ENCODE results near the gene AK9.

The AK9 gene

DNA sequence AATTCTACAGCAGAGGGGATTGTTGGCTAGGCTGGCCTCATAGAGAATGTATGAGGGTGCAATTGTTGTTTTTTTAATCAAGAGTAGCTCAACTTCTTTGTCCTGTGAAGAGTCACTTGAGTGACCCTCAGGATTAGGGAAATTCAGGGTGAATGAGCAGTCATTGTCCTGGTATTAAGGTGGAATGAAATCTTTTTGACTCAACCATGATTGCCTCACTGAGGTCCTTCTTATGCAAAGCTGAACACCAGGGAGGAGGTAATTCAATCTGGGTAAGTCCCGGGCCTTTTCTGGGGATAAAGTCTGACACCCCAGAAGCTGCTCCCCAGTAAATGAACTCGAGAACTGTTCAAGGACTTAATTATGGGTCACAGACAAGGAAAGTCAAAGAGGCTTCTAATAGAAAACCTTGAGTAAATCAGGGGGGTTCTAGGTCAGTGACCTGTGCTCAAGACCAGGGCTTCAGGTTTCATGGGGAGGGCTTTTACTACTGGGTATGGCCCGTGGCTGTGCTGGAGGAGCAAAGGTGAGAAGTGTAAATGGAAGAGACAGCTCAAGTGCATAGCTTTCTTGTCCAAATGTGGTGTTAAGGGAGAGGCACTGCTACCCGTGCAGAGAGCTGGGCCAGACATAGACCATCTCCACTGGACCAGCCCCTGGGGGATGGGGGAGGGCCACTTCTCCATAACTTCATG, 182.7 kb downstream of the AK9 start:
- no peak overlapping the region for H3K4me3 ChIP-seq (ENCODE audit: low read depth, low read length)
- no peak for DNase-seq (ENCODE audit: low read depth)
- TF ChIP-seq, protein P1, sequence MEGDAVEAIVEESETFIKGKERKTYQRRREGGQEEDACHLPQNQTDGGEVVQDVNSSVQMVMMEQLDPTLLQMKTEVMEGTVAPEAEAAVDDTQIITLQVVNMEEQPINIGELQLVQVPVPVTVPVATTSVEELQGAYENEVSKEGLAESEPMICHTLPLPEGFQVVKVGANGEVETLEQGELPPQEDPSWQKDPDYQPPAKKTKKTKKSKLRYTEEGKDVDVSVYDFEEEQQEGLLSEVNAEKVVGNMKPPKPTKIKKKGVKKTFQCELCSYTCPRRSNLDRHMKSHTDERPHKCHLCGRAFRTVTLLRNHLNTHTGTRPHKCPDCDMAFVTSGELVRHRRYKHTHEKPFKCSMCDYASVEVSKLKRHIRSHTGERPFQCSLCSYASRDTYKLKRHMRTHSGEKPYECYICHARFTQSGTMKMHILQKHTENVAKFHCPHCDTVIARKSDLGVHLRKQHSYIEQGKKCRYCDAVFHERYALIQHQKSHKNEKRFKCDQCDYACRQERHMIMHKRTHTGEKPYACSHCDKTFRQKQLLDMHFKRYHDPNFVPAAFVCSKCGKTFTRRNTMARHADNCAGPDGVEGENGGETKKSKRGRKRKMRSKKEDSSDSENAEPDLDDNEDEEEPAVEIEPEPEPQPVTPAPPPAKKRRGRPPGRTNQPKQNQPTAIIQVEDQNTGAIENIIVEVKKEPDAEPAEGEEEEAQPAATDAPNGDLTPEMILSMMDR (IDR thresholded peaks at IDR 0.05; ENCODE audit: insufficient read depth, low read depth, low read length, missing control alignments) = no peak

DNA sequence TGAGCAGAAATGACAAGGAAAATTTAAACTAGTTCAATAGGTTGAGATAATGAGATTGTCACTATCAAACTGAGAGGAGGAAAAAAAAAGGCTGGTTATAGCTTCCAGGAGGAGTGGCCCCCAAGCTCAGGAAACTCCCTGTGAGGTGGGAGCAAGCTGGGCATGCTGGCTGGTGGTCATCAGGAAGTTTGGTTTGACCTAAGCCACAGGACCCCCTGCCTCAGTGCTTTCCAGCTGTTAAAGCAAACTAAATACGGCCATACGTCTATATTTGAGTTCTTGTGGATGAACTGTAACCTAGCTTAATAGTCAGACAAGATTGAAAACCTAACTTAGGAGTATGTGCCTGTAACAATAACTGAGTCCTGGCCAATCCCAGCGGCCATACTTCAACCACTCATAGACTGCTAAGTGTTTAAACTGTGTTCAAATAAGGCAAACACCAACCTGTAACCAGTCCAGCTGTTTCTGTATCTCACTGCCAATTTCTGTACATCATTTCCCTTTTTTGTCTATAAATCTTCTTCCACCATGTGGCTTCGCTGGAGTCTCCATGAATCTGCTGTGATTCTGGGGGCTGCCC, 183.4 kb downstream of the AK9 start:
- DNase-seq (ENCODE audit: low read depth) = no peak
- TF ChIP-seq, protein P1 (IDR thresholded peaks at IDR 0.05; ENCODE audit: insufficient read depth, low read depth, low read length, missing control alignments) = no peak
- H3K4me3 ChIP-seq (ENCODE audit: low read depth, low read length) = no peak overlapping the region

DNA sequence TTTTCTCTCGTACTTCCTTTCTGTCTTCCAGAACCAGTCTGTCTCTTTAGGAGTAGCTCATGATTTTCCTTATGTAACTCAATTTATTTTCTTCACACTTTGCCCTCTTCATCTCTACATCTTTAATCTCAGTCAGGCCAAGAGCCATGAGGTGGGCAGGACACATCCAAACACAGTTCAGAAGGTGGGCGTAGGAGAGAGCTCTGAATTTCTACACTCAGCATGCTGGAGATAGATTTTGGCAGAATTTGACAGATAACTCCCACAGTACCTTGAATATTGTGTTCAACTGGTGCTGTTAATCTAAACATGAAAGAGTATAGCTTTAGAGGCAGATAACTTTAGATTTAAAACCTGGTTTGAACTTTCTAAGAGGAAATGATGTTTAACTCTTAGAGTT, 184.2 kb downstream of the AK9 start:
- TF ChIP-seq, protein P1 (IDR thresholded peaks at IDR 0.05; ENCODE audit: insufficient read depth, low read depth, low read length, missing control alignments) = no peak
- no peak for DNase-seq (ENCODE audit: low read depth)
- no peak overlapping the region for H3K4me3 ChIP-seq (ENCODE audit: low read depth, low read length)

DNA sequence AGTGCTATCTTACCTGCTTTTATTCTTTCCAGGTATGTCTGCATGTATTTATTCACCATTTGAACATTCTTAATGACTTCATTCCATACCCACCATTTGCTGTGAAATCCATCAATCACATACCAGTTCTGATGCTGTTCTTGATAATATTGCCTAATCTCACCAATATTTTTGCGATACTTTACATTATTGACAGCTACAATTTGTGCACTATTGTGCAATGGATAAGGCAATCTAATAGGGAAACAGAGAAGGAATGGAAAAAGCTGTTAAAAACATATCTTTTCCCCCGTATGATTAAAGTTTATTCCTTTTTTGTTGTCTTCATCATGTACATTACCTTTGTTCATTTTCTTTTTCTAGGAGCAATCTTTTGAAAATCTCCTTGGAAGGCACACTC, 184.7 kb downstream of the AK9 start:
- TF ChIP-seq, protein P1 (IDR thresholded peaks at IDR 0.05; ENCODE audit: insufficient read depth, low read depth, low read length, missing control alignments) = no peak
- H3K4me3 ChIP-seq (ENCODE audit: low read depth, low read length) = no peak overlapping the region
- DNase-seq (ENCODE audit: low read depth) = no peak

DNA sequence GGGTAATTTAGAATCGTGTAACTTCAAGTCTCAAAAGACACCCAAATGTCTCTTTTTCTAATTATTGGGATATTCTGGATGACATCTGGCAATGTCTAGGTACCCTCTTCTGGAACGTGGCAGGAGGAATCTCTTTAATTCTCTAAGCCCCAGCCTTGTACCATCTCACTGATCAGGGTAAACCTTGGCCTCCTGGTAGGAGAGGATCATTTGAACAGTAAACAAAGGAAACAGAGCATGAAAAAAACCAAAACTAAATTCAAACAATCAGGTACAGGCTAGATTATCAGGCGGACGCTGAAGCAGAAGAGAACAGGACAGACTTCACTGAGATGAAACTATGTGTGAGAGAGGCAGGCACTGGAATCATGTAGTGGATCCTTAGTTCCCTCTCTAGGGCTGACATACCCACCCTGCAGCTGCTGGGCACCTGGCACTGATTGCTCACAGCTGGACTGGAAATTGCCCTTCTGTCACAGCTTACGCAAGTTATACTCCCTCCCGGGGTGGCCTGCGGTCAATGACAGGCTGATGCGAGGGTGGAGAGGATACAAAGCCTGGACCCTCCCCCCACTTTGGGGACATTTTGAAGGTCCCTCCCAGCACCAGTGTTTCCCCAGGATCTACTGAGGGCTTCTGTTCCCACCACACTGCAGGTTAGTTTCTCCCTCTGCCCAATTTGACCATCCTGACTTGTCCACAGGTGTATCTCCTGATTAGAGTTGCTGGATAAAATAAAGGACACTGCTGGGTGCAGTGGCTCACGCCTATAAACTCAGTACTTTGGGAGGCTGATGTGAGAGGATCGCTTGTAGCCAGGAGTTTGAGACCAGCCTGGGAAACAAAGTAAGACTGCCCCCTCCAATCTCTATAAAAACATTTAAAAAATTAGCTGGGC, 187.4 kb downstream of the AK9 start:
- TF ChIP-seq, protein P1 (IDR thresholded peaks at IDR 0.05; ENCODE audit: insufficient read depth, low read depth, low read length, missing control alignments) = no peak
- DNase-seq (ENCODE audit: low read depth) = no peak
- no peak overlapping the region for H3K4me3 ChIP-seq (ENCODE audit: low read depth, low read length)

DNA sequence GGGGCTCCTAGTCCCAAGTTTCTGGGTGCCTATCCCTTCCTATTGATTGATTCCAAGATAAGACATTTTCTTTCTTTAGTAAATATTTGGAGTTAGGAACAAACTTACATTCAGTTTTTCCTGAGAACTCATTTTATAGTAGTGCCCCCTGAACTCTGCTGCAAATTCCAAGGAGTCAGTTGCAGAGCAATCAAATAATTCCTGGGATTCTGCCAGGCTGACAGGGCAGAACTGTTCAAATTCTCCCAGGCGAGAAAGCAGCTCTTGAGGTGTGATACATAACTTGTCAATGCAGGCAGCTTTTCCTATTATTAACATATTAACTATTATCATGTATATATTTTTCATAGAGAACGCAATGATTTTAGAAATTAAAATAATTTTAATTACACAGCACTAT, 192.1 kb downstream of the AK9 start:
- no peak overlapping the region for H3K4me3 ChIP-seq (ENCODE audit: low read depth, low read length)
- no peak for DNase-seq (ENCODE audit: low read depth)
- TF ChIP-seq, protein P1 (IDR thresholded peaks at IDR 0.05; ENCODE audit: insufficient read depth, low read depth, low read length, missing control alignments) = no peak

Measured in GM12865 (cell line).